ENCODE measurements around the gene CES3.

GRCh38 chr16:66923866-66924265, 37.2 kb upstream of the CES3 start:
- TF ChIP-seq CTCF (IDR thresholded peaks at IDR 0.05; ENCODE audit: insufficient read depth, low read depth, low read length) (no peak), EZH2 (IDR thresholded peaks at IDR 0.05; ENCODE audit: insufficient read depth, low read length) (no peak)
